Transverse colon (tissue), 4 donors: Measurements from ENCODE around the gene SLC26A9. TPM values are rescaled to one million over a fixed set of nuclear protein-coding genes. Genes with fewer than 3 reads are reported as not detected.

ENCODE experiments used
- DNase-seq: peaks from one replicate; pipeline ENCODE4 v3.0.0-alpha.2; 2019
- H3K27ac ChIP-seq, 4 donors: fragments of 200-600 bp; sonication (generic); 2 replicates each; pipeline ENCODE4 v1.5.1; 2016 to 2018; ENCODE audit warnings: inconsistent platforms in 4 of 4
- H3K27me3 ChIP-seq: fragments of 200-600 bp; sonication (generic); 2 replicates; pipeline ENCODE4 v1.5.1; 2017; ENCODE audit warnings: inconsistent platforms
- H3K36me3 ChIP-seq, 4 donors: fragments of 200-600 bp; sonication (generic); 2 replicates each; pipeline ENCODE4 v1.5.1; 2017 to 2019; ENCODE audit warnings: inconsistent platforms in 4 of 4
- H3K4me1 ChIP-seq, 4 donors: fragments of 200-600 bp; sonication (generic); 2 replicates each; pipeline ENCODE4 v1.5.1; 2017 to 2020; ENCODE audit warnings: inconsistent platforms in 4 of 4
- H3K4me3 ChIP-seq, 4 donors: fragments of 200-600 bp; sonication (generic); 1 replicate in 1 of 4; 2 replicates in 3 of 4; pipeline versions ENCODE4 v1.5.1 to v1.6.1; 2017 to 2019; ENCODE audit warnings: inconsistent platforms in 4 of 4
- H3K9me3 ChIP-seq, 2 donors: fragments of 200-600 bp; sonication (generic); 2 replicates each; pipeline ENCODE4 v1.5.1; 2017 to 2019; ENCODE audit warnings: inconsistent platforms in 2 of 2
- CTCF ChIP-seq, 5 experiments: fragments of 200-600 bp in 3 of 5; fragments of 450-650 bp in 2 of 5; sonication (generic) in 3 of 5; IDR thresholded peaks; 1 replicate in 2 of 5; 2 replicates in 3 of 5; pipeline ENCODE4 v1.5.1; 2016 to 2017; ENCODE audit warnings: antibody characterized with exemption in 5 of 5, inconsistent platforms in 3 of 5, mild to moderate bottlenecking in 2 of 5, moderate library complexity in 1 of 5
- EP300 ChIP-seq: sonication (generic); formaldehyde crosslinking; IDR thresholded peaks from one replicate; pipeline ENCODE4 v1.6.1; 2017; ENCODE audit warnings: antibody characterized with exemption, low read depth
- POLR2A ChIP-seq: fragments of 450-650 bp; IDR thresholded peaks from one replicate; pipeline ENCODE4 v1.6.1; 2016; ENCODE audit warnings: antibody characterized with exemption, mild to moderate bottlenecking, moderate library complexity
- POLR2AphosphoS5 ChIP-seq, 3 donors: sonication (generic); formaldehyde crosslinking; IDR thresholded peaks; one replicate each; pipeline ENCODE4 v1.6.1; 2016; ENCODE audit warnings: antibody characterized with exemption in 3 of 3
- WGBS, 2 donors: methylation state at CpG; one replicate each; pipeline ENCODE4 v1.1.5; 2018; ENCODE audit warnings: low coverage in 1 of 2; 5-methylcytosine and 5-hydroxymethylcytosine counted together
- in situ Hi-C, 4 donors: fragments of 200-750 bp; cut with MboI; loops; one replicate each; pipeline versions ENCODE4 v1.15.0 to v1.15.1; 2017; ENCODE audit warnings: low sequenced_read_pairs in 3 of 4, low pct_ligation_motif_present in 1 of 4, low pct_unique_long_range_greater_than_20kb in 1 of 4
- intact Hi-C: fragments of 100-400 bp; cut with DNase I; formaldehyde crosslinking; loops from one replicate; pipeline ENCODE4 v1.15.1; 2023; ENCODE audit warnings: low total_unique reads
- total RNA-seq, 4 donors: library from RNA; depleted of rRNA; stranded (reverse); fragments of >200 nt; gene quantifications; one replicate each; pipeline ENCODE4 v1.1.0, GENCODE V29; 2016

Gene SLC26A9
- total RNA-seq, 4 donors from 2014 or later: not detected

GRCh38 chr1:205989786-205990185, 46.5 kb upstream of the SLC26A9 start:
- no peaks in the 10 kb centered on the region for H3K9me3 ChIP-seq
- no peaks in the 10 kb centered on the region for H3K36me3 ChIP-seq
- H3K27me3 ChIP-seq: no peaks in the 10 kb centered on the region
- no peak for TF ChIP-seq CTCF (IDR thresholded peaks at IDR 0.05)
- no peak for TF ChIP-seq POLR2A
- no peak for TF ChIP-seq EP300
- TF ChIP-seq POLR2AphosphoS5 (IDR thresholded peaks at IDR 0.05): no peak
- intact Hi-C loops: no loop called here
- no peaks in the 10 kb centered on the region for H3K4me1 ChIP-seq
- H3K27ac ChIP-seq: no peak overlapping the region
- 70 to 82% methylated on average over 3 to 5 of the region's 5 CpGs for WGBS, 2 donors
- DNase-seq: no peak
- in situ Hi-C loops: loop anchor here in 3 of 4 donors (10.0 to 25.0 kb wide), 2 partner anchors 123 to 195 kb away; partner anchors contain the start of gene AVPR1B (in 1 of the 3)
- no peak overlapping the region for H3K4me3 ChIP-seq

GRCh38 chr1:205988585-205988995, 45.3 kb upstream of the SLC26A9 start:
- H3K4me1 ChIP-seq: no peaks in the 10 kb centered on the region
- no peak overlapping the region for H3K4me3 ChIP-seq
- no peak overlapping the region for H3K27ac ChIP-seq
- 81% methylated on average over 12 of the region's 12 CpGs; no CpG with 5 or more reads in 1 of the 2 donors for WGBS, 2 donors
- no peak for DNase-seq
- intact Hi-C loops (no loop called here), in situ Hi-C loops (loop anchor here in 3 of 4 donors (10.0 to 25.0 kb wide), 2 partner anchors 124 to 194 kb away; partner anchors contain the start of gene AVPR1B (in 1 of the 3))
- no peaks in the 10 kb centered on the region for H3K27me3 ChIP-seq
- no peaks in the 10 kb centered on the region for H3K36me3 ChIP-seq
- TF ChIP-seq POLR2A: no peak
- H3K9me3 ChIP-seq: no peaks in the 10 kb centered on the region

- Histone ChIP-seq H3K4me3 (no peak overlapping the region), H3K27me3 (no peaks in the 10 kb centered on the region), H3K4me1 (no peaks in the 10 kb centered on the region), H3K9me3 (no peaks in the 10 kb centered on the region), H3K27ac (no peak overlapping the region), H3K36me3 (no peaks in the 10 kb centered on the region)
- DNase-seq: no peak
- intact Hi-C loops (no loop called here), in situ Hi-C loops (loop anchor here in 3 of 4 donors (10.0 to 25.0 kb wide), 2 partner anchors 125 to 192 kb away; partner anchors contain the start of gene AVPR1B (in 1 of the 3))
- TF ChIP-seq POLR2AphosphoS5 (IDR thresholded peaks at IDR 0.05) (no peak), EP300 (no peak)
- 60 to 80% methylated on average over 2 of the region's 2 CpGs for WGBS, 2 donors
Observed at GRCh38 chr1:205986861-205987260, 43.6 kb upstream of the SLC26A9 start.

GRCh38 chr1:205986292-205986691, 43.0 kb upstream of the SLC26A9 start:
- H3K27ac ChIP-seq: no peak overlapping the region
- WGBS, 2 donors: 80% methylated on average over 3 of the region's 3 CpGs; no CpG with 5 or more reads in 1 of the 2 donors
- no peaks in the 10 kb centered on the region for H3K9me3 ChIP-seq
- intact Hi-C loops (no loop called here), in situ Hi-C loops (loop anchor here in 3 of 4 donors (10.0 to 25.0 kb wide), 2 partner anchors 126 to 191 kb away; partner anchors contain the start of gene AVPR1B (in 1 of the 3))
- no peak for DNase-seq
- no peaks in the 10 kb centered on the region for H3K4me1 ChIP-seq
- H3K27me3 ChIP-seq: no peaks in the 10 kb centered on the region
- no peaks in the 10 kb centered on the region for H3K36me3 ChIP-seq
- no peak for TF ChIP-seq EP300
- no peak for TF ChIP-seq POLR2A
- no peak for TF ChIP-seq CTCF (IDR thresholded peaks at IDR 0.05)
- no peak for TF ChIP-seq POLR2AphosphoS5 (IDR thresholded peaks at IDR 0.05)
- H3K4me3 ChIP-seq: no peak overlapping the region

DNA sequence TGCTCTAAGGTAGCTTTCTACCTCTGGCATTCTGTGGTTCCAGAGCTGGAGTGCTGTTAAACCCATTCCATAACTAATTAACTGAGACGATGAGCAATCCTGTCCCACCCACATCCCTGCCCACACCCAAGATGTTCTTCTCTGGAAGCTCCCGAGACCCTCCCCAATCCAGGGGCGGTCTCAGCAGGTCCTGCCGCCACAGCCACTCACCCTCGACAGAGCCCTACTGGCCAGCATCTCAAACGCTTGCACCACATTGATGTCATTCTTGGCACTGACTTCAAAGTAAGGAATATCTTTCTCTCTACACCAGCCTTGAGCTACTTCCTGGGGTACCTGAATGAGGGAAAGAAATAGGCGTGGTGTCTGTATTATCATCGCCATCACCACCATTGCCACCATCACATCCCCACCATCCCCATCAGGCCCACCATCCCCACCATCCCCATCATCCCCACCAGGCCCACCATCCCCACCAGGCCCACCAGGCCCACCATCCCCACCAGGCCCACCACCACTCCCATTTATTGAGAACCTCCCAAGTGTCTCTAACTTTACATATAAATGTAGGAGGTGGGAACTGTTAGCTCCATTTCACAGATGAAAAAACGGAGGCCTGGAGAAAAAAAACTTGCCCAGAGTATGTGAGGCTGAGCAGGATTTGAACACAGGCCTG, 42.2 kb upstream of the SLC26A9 start:
- no peaks in the 10 kb centered on the region for H3K27me3 ChIP-seq
- H3K27ac ChIP-seq: no peak overlapping the region
- in situ Hi-C loops: loop anchor here in 3 of 4 donors (10.0 to 25.0 kb wide), 2 partner anchors 127 to 191 kb away; partner anchors contain the start of gene AVPR1B (in 1 of the 3)
- no peak for DNase-seq
- intact Hi-C loops: no loop called here
- WGBS, 2 donors: 72 to 80% methylated on average over 4 to 9 of the region's 9 CpGs
- no peaks in the 10 kb centered on the region for H3K4me1 ChIP-seq
- H3K36me3 ChIP-seq: no peaks in the 10 kb centered on the region
- no peaks in the 10 kb centered on the region for H3K9me3 ChIP-seq
- TF ChIP-seq CTCF (IDR thresholded peaks at IDR 0.05) (no peak), EP300 (no peak), POLR2A (no peak), POLR2AphosphoS5 (IDR thresholded peaks at IDR 0.05) (no peak)
- H3K4me3 ChIP-seq: no peak overlapping the region
